Esophagus muscularis mucosa (tissue), 4 donors: ENCODE results near the gene WDR70. TPM values are rescaled to one million over a fixed set of nuclear protein-coding genes. Genes with fewer than 3 reads are reported as not detected.
"Not testable (repeated sequence)": the region's sequence is repeated elsewhere in the genome, so short reads cannot be mapped to it uniquely, and the experiment has no call there.

ENCODE experiments used
- DNase-seq: peaks from one replicate; pipeline ENCODE4 v3.0.0-alpha.2; 2017; ENCODE audit errors: extremely low spot score
- H3K27ac ChIP-seq, 4 donors: fragments of 200-600 bp; sonication (generic); replicated peaks in 1 of 4; 1 replicate in 3 of 4; 2 replicates in 1 of 4; pipeline ENCODE4 v1.5.1; 2016 to 2019; ENCODE audit warnings: mild to moderate bottlenecking in 1 of 4
- H3K27me3 ChIP-seq, 4 donors: fragments of 200-600 bp; sonication (generic); one replicate each; pipeline versions ENCODE4 v1.5.1 to v1.6.0; 2016 to 2019
- H3K36me3 ChIP-seq, 4 donors: fragments of 200-600 bp; sonication (generic); one replicate each; pipeline ENCODE4 v1.5.1; 2016 to 2019
- H3K4me1 ChIP-seq, 4 donors: fragments of 200-600 bp; sonication (generic); one replicate each; pipeline ENCODE4 v1.5.1; 2016 to 2019
- H3K4me3 ChIP-seq, 4 donors: fragments of 200-600 bp; sonication (generic); 1 replicate in 2 of 4; 2 replicates in 2 of 4; pipeline ENCODE4 v1.5.1; 2016 to 2019; ENCODE audit warnings: mild to moderate bottlenecking in 4 of 4, moderate library complexity in 1 of 4
- H3K9me3 ChIP-seq, 4 donors: fragments of 200-600 bp; sonication (generic); 1 replicate in 3 of 4; 2 replicates in 1 of 4; pipeline ENCODE4 v1.5.1; 2016 to 2019
- CTCF ChIP-seq, 3 experiments: fragments of 200-600 bp in 2 of 3; fragments of 450-650 bp in 1 of 3; sonication (generic) in 2 of 3; IDR thresholded peaks; one replicate each; pipeline ENCODE4 v1.5.1; 2017 to 2019; ENCODE audit warnings: antibody characterized with exemption in 3 of 3, mild to moderate bottlenecking in 2 of 3, moderate library complexity in 1 of 3
- EP300 ChIP-seq: sonication (generic); formaldehyde crosslinking; IDR thresholded peaks from one replicate; pipeline ENCODE4 v1.6.1; 2017; ENCODE audit warnings: antibody characterized with exemption
- POLR2A ChIP-seq: fragments of 450-650 bp; IDR thresholded peaks from one replicate; pipeline ENCODE4 v1.6.1; 2017; ENCODE audit warnings: antibody characterized with exemption, moderate library complexity, mild to moderate bottlenecking, low read depth
- POLR2AphosphoS5 ChIP-seq, 2 donors: sonication (generic); formaldehyde crosslinking; IDR thresholded peaks; one replicate each; pipeline ENCODE4 v1.6.1; 2017; ENCODE audit warnings: antibody characterized with exemption in 2 of 2
- WGBS: methylation state at CpG from one replicate; pipeline ENCODE4 v1.1.5; 2018; 5-methylcytosine and 5-hydroxymethylcytosine counted together
- intact Hi-C: fragments of 100-400 bp; cut with DNase I; formaldehyde crosslinking; loops from one replicate; pipeline ENCODE4 v1.15.1; 2023
- small RNA-seq, 3 donors: library from RNA; depleted of rRNA; stranded (forward); fragments of <200 nt; gene quantifications; one replicate each; pipeline ENCODE3, GENCODE V24; 2016
- total RNA-seq, 4 donors: library from RNA; depleted of rRNA; stranded (reverse); fragments of >200 nt; gene quantifications; one replicate each; pipeline versions ENCODE4 v1.1.0 to v1.2.1, GENCODE V29; 2016

WDR70 gene
- total RNA-seq, 4 donors from 2014 or later: 15.6 to 24.1 (median 19.6) TPM

DNA sequence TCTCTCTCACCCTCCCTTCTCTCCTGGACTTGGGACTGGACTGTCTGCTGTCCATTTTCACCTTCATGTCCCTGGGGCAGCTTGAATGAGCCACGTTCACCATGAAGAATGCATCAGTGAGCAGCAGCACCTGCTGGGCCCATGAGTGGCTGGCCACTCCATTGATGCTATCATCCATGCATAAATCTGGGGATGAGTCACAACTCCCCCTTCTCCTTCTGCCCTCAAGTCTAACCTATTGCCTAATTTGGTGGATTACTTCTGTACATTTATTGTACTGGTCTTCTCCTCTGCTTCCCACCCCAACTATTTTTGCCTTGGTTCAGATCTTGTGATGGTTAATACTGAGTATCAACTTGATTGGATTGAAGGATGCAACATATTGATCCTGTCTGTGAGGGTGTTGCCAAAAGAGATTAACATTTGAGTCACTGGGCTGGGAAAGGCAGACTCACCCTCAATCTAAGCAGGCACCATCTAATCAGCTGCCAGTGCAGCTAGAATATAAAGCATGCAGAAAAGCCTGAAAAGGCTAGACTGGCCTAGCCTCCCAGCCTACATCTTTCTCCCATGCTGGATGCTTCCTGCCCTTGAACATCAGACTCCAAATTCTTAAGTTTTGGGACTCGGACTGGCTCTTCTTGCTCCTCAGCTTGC is 414.0 kb downstream of the WDR70 start:
- Histone ChIP-seq H3K4me1 (peaks cover 0 to 12% (median 7%) of the 10 kb centered on the region in 4 donors), H3K27me3 (no peaks in the 10 kb centered on the region), H3K9me3 (peaks cover 0 to 15% (median 8%) of the 10 kb centered on the region in 4 donors), H3K36me3 (no peaks in the 10 kb centered on the region), H3K4me3 (no peak overlapping the region), H3K27ac (no peak overlapping the region)
- intact Hi-C loops: no loop called here
- no peak for DNase-seq
- WGBS: 79% methylated on average over 2 of the region's 2 CpGs
- TF ChIP-seq POLR2A (no peak), POLR2AphosphoS5 (IDR thresholded peaks at IDR 0.05) (no peak), EP300 (no peak), CTCF (IDR thresholded peaks at IDR 0.05) (no peak)

GRCh38 chr5:37795292-37795691 is 416.2 kb downstream of the WDR70 start:
- H3K36me3 ChIP-seq, H3K4me3 ChIP-seq, H3K27me3 ChIP-seq, H3K4me1 ChIP-seq, H3K27ac ChIP-seq, DNase-seq, intact Hi-C loops: not testable (repeated sequence)
- 35% methylated on average over 2 of the region's 2 CpGs for WGBS
- H3K9me3 ChIP-seq: peaks cover 0 to 15% (median 8%) of the 10 kb centered on the region in 4 donors

- not testable (repeated sequence) for H3K4me1 ChIP-seq
Measured at GRCh38 chr5:37796435-37796834, 417.3 kb downstream of the WDR70 start.

GRCh38 chr5:37799865-37800421 is 420.8 kb downstream of the WDR70 start:
- H3K27ac ChIP-seq: no peak overlapping the region
- DNase-seq: no peak
- no peaks in the 10 kb centered on the region for H3K36me3 ChIP-seq
- WGBS: 78% methylated on average over 2 of the region's 2 CpGs
- TF ChIP-seq POLR2A: no peak
- no peak for TF ChIP-seq CTCF (IDR thresholded peaks at IDR 0.05)
- no peak for TF ChIP-seq POLR2AphosphoS5 (IDR thresholded peaks at IDR 0.05)
- no peak for TF ChIP-seq EP300
- H3K27me3 ChIP-seq: no peaks in the 10 kb centered on the region
- H3K4me1 ChIP-seq: peaks cover 0 to 10% (median 9%) of the 10 kb centered on the region in 4 donors
- intact Hi-C loops: no loop called here
- H3K4me3 ChIP-seq: no peak overlapping the region
- H3K9me3 ChIP-seq: peaks cover 0 to 9% (median 1%) of the 10 kb centered on the region in 4 donors

More at GRCh38 chr5:37796435-37796834, 417.3 kb downstream of the WDR70 start:
- intact Hi-C loops, H3K4me3 ChIP-seq, DNase-seq, H3K27ac ChIP-seq, H3K27me3 ChIP-seq, H3K36me3 ChIP-seq: not testable (repeated sequence)
- 100% methylated on average over 1 of the region's 1 CpG for WGBS
- peaks cover 0 to 15% (median 8%) of the 10 kb centered on the region in 4 donors for H3K9me3 ChIP-seq

DNA sequence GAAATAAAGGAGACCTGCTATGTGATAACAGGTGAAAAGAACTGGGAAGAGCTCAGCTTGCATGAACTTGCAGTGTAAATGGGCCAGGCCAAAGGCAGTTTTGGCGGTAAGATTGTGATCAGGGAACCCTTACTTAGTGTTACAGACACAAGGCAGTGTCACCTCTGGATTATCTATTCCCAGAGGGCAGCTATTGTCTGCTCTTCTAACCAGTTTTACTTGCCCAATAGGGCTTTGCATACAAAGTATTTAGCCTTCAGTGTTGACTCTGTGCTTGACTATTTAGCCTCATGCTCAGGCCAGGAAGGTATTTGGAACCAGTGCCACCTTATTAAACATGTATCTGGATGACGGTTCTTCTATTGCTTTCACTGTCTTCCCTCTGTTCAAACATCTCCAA is 422.4 kb downstream of the WDR70 start:
- Histone ChIP-seq H3K36me3 (no peaks in the 10 kb centered on the region), H3K9me3 (no peaks in the 10 kb centered on the region), H3K4me3 (no peak overlapping the region), H3K27ac (no peak overlapping the region), H3K4me1 (peaks cover 0 to 26% (median 24%) of the 10 kb centered on the region in 4 donors), H3K27me3 (no peaks in the 10 kb centered on the region)
- DNase-seq: no peak
- no peak for TF ChIP-seq POLR2A
- no peak for TF ChIP-seq POLR2AphosphoS5 (IDR thresholded peaks at IDR 0.05)
- no peak for TF ChIP-seq CTCF (IDR thresholded peaks at IDR 0.05)
- no peak for TF ChIP-seq EP300
- intact Hi-C loops: no loop called here
- 87% methylated on average over 2 of the region's 2 CpGs for WGBS

Small RNAs within 50 kb of the gene (small RNA-seq; reads per million reads assigned to genes)
- gene RNU6-1190P (0 reads per million in 3 donors), gene RNU6-484P (0 reads per million in 3 donors)

Other genes with a start within 250 kb of the WDR70 start
- gene CPLANE1, start 129.9 kb upstream of the WDR70 start, total RNA-seq: 10 to 100 TPM; 17.0 to 24.5 (median 19.1) TPM
- gene NUP155, start 8.2 kb upstream of the WDR70 start, total RNA-seq: 10 to 100 TPM; 12.2 to 17.1 (median 15.8) TPM